GM12875 (cell line): Measurements from ENCODE around the gene MIB1.
"Not testable (repeated sequence)": the region's sequence is repeated elsewhere in the genome, so short reads cannot be mapped to it uniquely, and the experiment has no call there.

Experiments
- H3K4me3 ChIP-seq: one replicate; pipeline ENCODE4 v1.5.1; 2011; ENCODE audit warnings: low read depth, low read length, control low read depth
- CTCF ChIP-seq: IDR thresholded peaks from 2 replicates; pipeline ENCODE4 v1.5.1; 2011; ENCODE audit warnings: low read depth, mild to moderate bottlenecking, control low read depth, inconsistent platforms, low read length, moderate library complexity, borderline replicate concordance; ENCODE audit not compliant: insufficient read depth

MIB1 gene

DNA sequence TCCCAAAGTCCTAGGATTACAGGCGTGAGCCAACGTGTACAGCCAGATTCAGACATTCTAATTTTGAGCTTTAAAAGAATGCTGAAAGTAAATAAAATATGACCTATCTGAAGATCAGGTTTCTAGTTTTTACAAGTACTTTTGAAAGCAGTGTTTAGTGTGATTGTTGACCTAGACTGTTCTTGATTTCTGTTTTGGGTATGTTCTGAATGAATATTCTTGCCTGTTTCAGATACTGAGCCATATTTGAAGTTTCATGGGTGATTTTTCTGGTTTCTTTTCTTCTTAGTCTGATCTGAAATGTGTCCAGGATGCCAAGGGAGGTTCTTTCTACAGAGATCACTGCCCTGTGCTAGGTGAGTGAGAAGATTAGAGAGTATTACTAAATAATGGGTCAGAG lies 37.2 kb downstream of the MIB1 start:
- H3K4me3 ChIP-seq, result no peak overlapping the region
- no peak for TF ChIP-seq CTCF

DNA sequence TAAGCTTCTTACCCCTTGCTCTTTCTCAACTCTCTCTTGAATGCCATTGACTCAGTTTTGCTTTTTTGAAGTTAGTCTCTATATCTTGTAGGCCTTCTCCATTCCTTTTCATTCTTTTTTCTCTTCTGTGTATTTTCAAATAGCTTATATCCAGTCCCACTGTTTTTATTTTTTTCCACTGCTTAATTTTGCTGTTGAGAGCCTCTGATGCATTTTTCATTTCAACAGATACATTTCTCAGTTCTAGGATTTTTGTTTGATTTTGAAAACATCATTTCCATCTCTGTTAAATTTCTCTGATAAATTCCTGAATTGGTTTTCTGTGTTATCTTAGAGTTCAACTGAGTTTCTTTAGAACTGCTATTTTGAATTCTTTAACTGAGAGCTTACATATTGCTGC lies 45.9 kb downstream of the MIB1 start:
- no peak for TF ChIP-seq CTCF
- H3K4me3 ChIP-seq, result no peak overlapping the region

DNA sequence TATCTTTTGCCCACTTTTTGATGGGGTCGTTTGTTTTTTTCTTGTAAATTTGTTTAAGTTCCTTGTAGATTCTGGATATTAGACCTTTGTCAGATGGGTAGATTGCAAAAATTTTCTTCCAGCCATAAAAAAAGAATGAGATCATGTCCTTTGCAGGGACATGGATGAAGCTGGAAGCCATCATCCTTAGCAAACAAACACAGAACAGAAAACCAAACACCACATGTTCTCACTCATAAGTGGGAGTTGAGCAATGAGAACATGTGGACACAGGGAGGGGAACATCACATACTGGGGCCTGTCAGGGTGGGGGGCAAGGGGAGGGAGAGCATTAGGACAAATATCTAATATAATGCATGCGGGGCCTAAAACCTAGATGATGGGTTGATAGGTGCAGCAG lies 55.5 kb downstream of the MIB1 start:
- H3K4me3 ChIP-seq, result not testable (repeated sequence)

GRCh38 chr18:21798126-21798525 lies 57.5 kb downstream of the MIB1 start:
- H3K4me3 ChIP-seq, result no peak overlapping the region
- no peak for TF ChIP-seq CTCF

GRCh38 chr18:21799721-21800120 lies 59.1 kb downstream of the MIB1 start:
- no peak overlapping the region for H3K4me3 ChIP-seq
- TF ChIP-seq CTCF, result no peak

DNA sequence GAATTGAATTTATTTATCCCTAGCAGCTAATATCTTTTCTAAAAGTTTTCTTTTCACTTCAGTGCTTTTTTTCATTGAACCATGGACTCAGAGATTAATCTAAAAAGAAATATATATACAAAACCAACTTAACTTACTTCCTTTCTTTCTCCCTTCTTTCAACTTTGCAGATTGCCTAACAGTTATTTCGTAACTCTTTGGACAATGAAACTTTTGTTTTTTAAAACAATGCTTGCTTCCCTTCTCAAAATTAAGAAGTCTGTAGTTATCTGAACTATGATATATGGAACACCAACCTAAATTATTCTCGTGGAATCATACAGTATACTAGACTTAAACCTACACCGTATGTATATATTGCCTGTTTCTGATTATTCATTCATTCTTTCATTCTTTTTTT lies 62.9 kb downstream of the MIB1 start:
- no peak for TF ChIP-seq CTCF
- H3K4me3 ChIP-seq, result no peak overlapping the region

GRCh38 chr18:21805771-21806366 lies 65.3 kb downstream of the MIB1 start:
- H3K4me3 ChIP-seq, result no peak overlapping the region
- TF ChIP-seq CTCF, result no peak

DNA sequence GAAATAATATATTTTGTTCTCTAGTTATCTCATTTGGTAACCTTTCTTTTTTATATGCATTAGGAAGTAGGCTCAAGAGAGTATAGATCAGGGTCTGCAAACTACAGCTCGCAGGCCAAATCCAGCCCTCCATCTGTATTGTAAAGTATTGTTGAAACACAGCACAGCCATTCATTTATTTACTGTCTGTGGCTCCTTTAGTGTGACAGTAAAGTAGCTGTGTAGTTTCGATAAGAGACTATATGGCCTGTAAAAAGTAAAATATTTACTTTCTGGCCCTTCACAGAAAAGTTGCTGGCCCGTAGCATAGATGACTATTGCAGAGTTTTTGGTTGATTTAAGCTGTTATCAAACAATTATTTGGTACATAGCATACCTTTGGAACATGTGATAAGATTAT lies 67.6 kb downstream of the MIB1 start:
- no peak overlapping the region for H3K4me3 ChIP-seq
- no peak for TF ChIP-seq CTCF
